HepG2 (cell line): Measurements from ENCODE around the gene CEBPB. TPM values are rescaled to one million over a fixed set of nuclear protein-coding genes. Genes with fewer than 3 reads are reported as not detected.

ENCODE experiments used
- CHCHD3 ChIP-seq: sonication (generic); formaldehyde crosslinking; IDR thresholded peaks from 2 replicates; pipeline ENCODE4 v1.8.0; 2022; ENCODE audit warnings: mild to moderate bottlenecking, missing genetic modification reagents, moderate library complexity
- ERF ChIP-seq: IDR thresholded peaks from 2 replicates; pipeline ENCODE4 v1.6.1; 2018; ENCODE audit warnings: missing biosample characterization, missing genetic modification reagents
- EZH2 ChIP-seq: conservative IDR thresholded peaks from 2 replicates; pipeline ENCODE4 v1.6.1; 2012; ENCODE audit warnings: mild to moderate bottlenecking, low read depth, low read length, moderate library complexity
- GFI1 ChIP-seq: sonication (generic); formaldehyde crosslinking; IDR thresholded peaks from 2 replicates; pipeline ENCODE4 v1.5.0; 2020; ENCODE audit warnings: missing genetic modification reagents, mild to moderate bottlenecking, borderline replicate concordance
- HMG20B ChIP-seq: conservative IDR thresholded peaks from 2 replicates; pipeline ENCODE4 v1.6.1; 2016; ENCODE audit warnings: missing genetic modification reagents, missing compliant biosample characterization
- KLF16 ChIP-seq, 2 experiments: sonication (generic) in 1 of 2; formaldehyde crosslinking in 1 of 2; IDR thresholded peaks; 2 replicates each; pipeline versions ENCODE4 v1.6.1 to v1.8.0; 2016 to 2023; ENCODE audit warnings: missing genetic modification reagents in 2 of 2, missing compliant biosample characterization in 1 of 2
- MIXL1 ChIP-seq: IDR thresholded peaks from 2 replicates; pipeline ENCODE4 v1.6.1; 2016
- MTERF4 ChIP-seq: sonication (generic); formaldehyde crosslinking; IDR thresholded peaks from 2 replicates; pipeline ENCODE4 v1.8.0; 2023; ENCODE audit warnings: mild to moderate bottlenecking, missing genetic modification reagents
- NCOA2 ChIP-seq: sonication (generic); formaldehyde crosslinking; IDR thresholded peaks from 2 replicates; pipeline ENCODE4 v1.8.0; 2022; ENCODE audit warnings: inconsistent platforms
- PCBP2 ChIP-seq: fragments of 200-400 bp; formaldehyde crosslinking; optimal IDR thresholded peaks from 2 replicates; pipeline ENCODE3; 2018; ENCODE audit warnings: low read length, low read depth; ENCODE audit not compliant: poor library complexity, severe bottlenecking
- PITX1 ChIP-seq: sonication (generic); formaldehyde crosslinking; IDR thresholded peaks from 2 replicates; pipeline ENCODE4 v1.5.1; 2020; ENCODE audit warnings: mild to moderate bottlenecking, missing genetic modification reagents
- POGK ChIP-seq: sonication (generic); formaldehyde crosslinking; conservative IDR thresholded peaks from 2 replicates; pipeline ENCODE4 v1.8.0; 2022; ENCODE audit warnings: mild to moderate bottlenecking, moderate library complexity, missing genetic modification reagents
- TRAFD1 ChIP-seq: sonication (generic); formaldehyde crosslinking; IDR thresholded peaks from 2 replicates; pipeline ENCODE4 v1.5.1; 2020; ENCODE audit warnings: missing genetic modification reagents, mild to moderate bottlenecking, borderline replicate concordance
- XRCC5 ChIP-seq: fragments of 200-400 bp; formaldehyde crosslinking; optimal IDR thresholded peaks from 2 replicates; pipeline ENCODE3; 2017; ENCODE audit warnings: mild to moderate bottlenecking, low read length
- ZBTB42 ChIP-seq: sonication (generic); formaldehyde crosslinking; IDR thresholded peaks from 2 replicates; pipeline ENCODE4 v1.5.0; 2020; ENCODE audit warnings: mild to moderate bottlenecking, missing genetic modification reagents
- ZFP36 ChIP-seq: fragments of 150-350 bp; IDR thresholded peaks from 2 replicates; pipeline ENCODE4 v1.6.1; 2018; ENCODE audit warnings: borderline replicate concordance, low read length, low read depth; ENCODE audit not compliant: partially characterized antibody
- ZNF224 ChIP-seq: sonication (generic); formaldehyde crosslinking; IDR thresholded peaks from 2 replicates; pipeline ENCODE4 v1.5.0; 2020; ENCODE audit warnings: mild to moderate bottlenecking, missing genetic modification reagents
- ZSCAN20 ChIP-seq: sonication (generic); formaldehyde crosslinking; IDR thresholded peaks from 2 replicates; pipeline ENCODE4 v1.4.0; 2020; ENCODE audit warnings: missing genetic modification reagents, mild to moderate bottlenecking, borderline replicate concordance
- ZSCAN22 ChIP-seq: sonication (generic); formaldehyde crosslinking; IDR thresholded peaks from 2 replicates; pipeline ENCODE4 v1.4.0; 2020; ENCODE audit warnings: mild to moderate bottlenecking, missing genetic modification reagents
- polyA plus RNA-seq, 8 experiments: library from polyadenylated mRNA; depleted of rRNA in 3 of 8; stranded (reverse) in 7 of 8; unstranded in 1 of 8; fragments of >200 nt; fragmentation: Illumina TruSeq in 4 of 8; extraction: Trizol in 4 of 8; gene quantifications; 2 replicates each; pipeline versions ENCODE4 v1.2.1 to v1.2.3, GENCODE V29; 2011 to 2016; ENCODE audit warnings: low read depth in 4 of 8, missing spikeins in 1 of 8, mixed read lengths in 1 of 8; ENCODE audit not compliant: insufficient read depth in 1 of 8
- total RNA-seq, 5 experiments: library from RNA; depleted of rRNA; stranded (reverse); fragments of >200 nt; fragmentation: Illumina TruSeq; extraction: Trizol; gene quantifications; 2 replicates each; pipeline ENCODE4 v1.2.3, GENCODE V29; 2016; ENCODE audit warnings: low read depth in 1 of 5
- TF ChIP-seq, protein P1 (sequence below): sonication (generic); formaldehyde crosslinking; IDR thresholded peaks from 2 replicates; pipeline ENCODE4 v1.5.1; 2020; ENCODE audit warnings: mild to moderate bottlenecking, missing genetic modification reagents, moderate library complexity
- TF ChIP-seq, protein P2 (sequence below): sonication (generic); formaldehyde crosslinking; IDR thresholded peaks from 2 replicates; pipeline ENCODE4 v1.4.0; 2020; ENCODE audit warnings: missing genetic modification reagents; ENCODE audit errors: not compliant biosample characterization
- TF ChIP-seq, protein P3 (sequence below): sonication (generic); formaldehyde crosslinking; IDR thresholded peaks from 2 replicates; pipeline ENCODE4 v1.4.0; 2020; ENCODE audit warnings: mild to moderate bottlenecking, missing genetic modification reagents

Gene CEBPB
- total and polyA plus RNA-seq, 2 of the 13 experiments (the other 11 are each of a cell fraction or from before 2014, with no cell fraction given) = 18.5 to 28.2 TPM

- TF ChIP-seq, protein P1, sequence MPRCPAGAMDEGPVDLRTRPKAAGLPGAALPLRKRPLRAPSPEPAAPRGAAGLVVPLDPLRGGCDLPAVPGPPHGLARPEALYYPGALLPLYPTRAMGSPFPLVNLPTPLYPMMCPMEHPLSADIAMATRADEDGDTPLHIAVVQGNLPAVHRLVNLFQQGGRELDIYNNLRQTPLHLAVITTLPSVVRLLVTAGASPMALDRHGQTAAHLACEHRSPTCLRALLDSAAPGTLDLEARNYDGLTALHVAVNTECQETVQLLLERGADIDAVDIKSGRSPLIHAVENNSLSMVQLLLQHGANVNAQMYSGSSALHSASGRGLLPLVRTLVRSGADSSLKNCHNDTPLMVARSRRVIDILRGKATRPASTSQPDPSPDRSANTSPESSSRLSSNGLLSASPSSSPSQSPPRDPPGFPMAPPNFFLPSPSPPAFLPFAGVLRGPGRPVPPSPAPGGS (CRISPR knock-in tag) = 0 out of 2 replicates have a peak, but pooled peaks have one; percentile 25
- TF ChIP-seq NCOA2 (CRISPR knock-in tag) (0 out of 2 replicates have a peak, but pooled peaks have one; percentile 29), CHCHD3 (CRISPR knock-in tag) (no peak), MTERF4 (peak; percentile 76; the same call in 1 of the 2 replicates), KLF16 (CRISPR knock-in tag; IDR thresholded peaks at IDR 0.05) (peak in 1 of 2 experiments; percentile 79; a peak in 2 of 4 replicates), TRAFD1 (CRISPR knock-in tag) (peak; percentile 6; the same call in 1 of the 2 replicates), EZH2 (no peak), MIXL1 (CRISPR knock-in tag) (peak; percentile 84), ZBTB42 (no peak), PCBP2 (peak; percentile 90), ZSCAN20 (CRISPR knock-in tag) (no peak), XRCC5 (peak; percentile 88), POGK (CRISPR knock-in tag) (peak; percentile 57; the same call in 1 of the 2 replicates), HMG20B (peak; percentile 54; the same call in 1 of the 2 replicates), ZSCAN22 (CRISPR knock-in tag) (no peak), ZNF224 (CRISPR knock-in tag) (peak; percentile 78; the same call in 1 of the 2 replicates), GFI1 (CRISPR knock-in tag) (peak; percentile 93), ZFP36 (peak; percentile 4), PITX1 (0 out of 2 replicates have a peak, but pooled peaks have one; percentile 3), ERF (CRISPR knock-in tag) (peak; percentile 87)
- TF ChIP-seq, protein P2, sequence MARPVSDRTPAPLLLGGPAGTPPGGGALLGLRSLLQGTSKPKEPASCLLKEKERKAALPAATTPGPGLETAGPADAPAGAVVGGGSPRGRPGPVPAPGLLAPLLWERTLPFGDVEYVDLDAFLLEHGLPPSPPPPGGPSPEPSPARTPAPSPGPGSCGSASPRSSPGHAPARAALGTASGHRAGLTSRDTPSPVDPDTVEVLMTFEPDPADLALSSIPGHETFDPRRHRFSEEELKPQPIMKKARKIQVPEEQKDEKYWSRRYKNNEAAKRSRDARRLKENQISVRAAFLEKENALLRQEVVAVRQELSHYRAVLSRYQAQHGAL (CRISPR knock-in tag) = no peak
- TF ChIP-seq, protein P3, sequence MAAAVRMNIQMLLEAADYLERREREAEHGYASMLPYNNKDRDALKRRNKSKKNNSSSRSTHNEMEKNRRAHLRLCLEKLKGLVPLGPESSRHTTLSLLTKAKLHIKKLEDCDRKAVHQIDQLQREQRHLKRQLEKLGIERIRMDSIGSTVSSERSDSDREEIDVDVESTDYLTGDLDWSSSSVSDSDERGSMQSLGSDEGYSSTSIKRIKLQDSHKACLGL (CRISPR knock-in tag) = no peak
Measured at GRCh38 chr20:50169329-50169823, 21.3 kb upstream of the CEBPB start (continued).
